Stomach smooth muscle (tissue), 2 donors: ENCODE measurements around the gene PCAT6.
"Not testable (repeated sequence)": the region's sequence is repeated elsewhere in the genome, so short reads cannot be mapped to it uniquely, and the experiment has no call there.

Source experiments
- H3K27ac ChIP-seq: one replicate; pipeline ENCODE4 v1.7.0; 2013; ENCODE audit warnings: mild to moderate bottlenecking, low read length, inconsistent platforms
- H3K27me3 ChIP-seq, 2 donors: one replicate each; pipeline ENCODE4 v1.7.0; 2013; ENCODE audit warnings: low read length in 2 of 2; ENCODE audit not compliant: insufficient read depth in 2 of 2, control insufficient read depth in 1 of 2
- H3K36me3 ChIP-seq, 2 donors: one replicate each; pipeline ENCODE4 v1.7.0; 2013; ENCODE audit warnings: low read length in 2 of 2; ENCODE audit not compliant: control insufficient read depth in 2 of 2, insufficient read depth in 2 of 2
- H3K4me1 ChIP-seq: one replicate; pipeline ENCODE4 v1.7.0; 2013; ENCODE audit warnings: low read length; ENCODE audit not compliant: control insufficient read depth, insufficient read depth
- H3K4me3 ChIP-seq, 2 donors: one replicate each; pipeline ENCODE4 v1.7.0; 2013; ENCODE audit warnings: low read length in 2 of 2
- H3K9ac ChIP-seq, 2 donors: one replicate each; pipeline ENCODE4 v1.7.0; 2013; ENCODE audit warnings: low read length in 2 of 2, mild to moderate bottlenecking in 1 of 2
- H3K9me3 ChIP-seq, 2 donors: one replicate each; pipeline ENCODE4 v1.7.0; 2013; ENCODE audit warnings: low read length in 2 of 2; ENCODE audit not compliant: control insufficient read depth in 2 of 2
- donor health status: healthy.
- donor health status: Pancreatic carcinoma.

PCAT6 gene

DNA sequence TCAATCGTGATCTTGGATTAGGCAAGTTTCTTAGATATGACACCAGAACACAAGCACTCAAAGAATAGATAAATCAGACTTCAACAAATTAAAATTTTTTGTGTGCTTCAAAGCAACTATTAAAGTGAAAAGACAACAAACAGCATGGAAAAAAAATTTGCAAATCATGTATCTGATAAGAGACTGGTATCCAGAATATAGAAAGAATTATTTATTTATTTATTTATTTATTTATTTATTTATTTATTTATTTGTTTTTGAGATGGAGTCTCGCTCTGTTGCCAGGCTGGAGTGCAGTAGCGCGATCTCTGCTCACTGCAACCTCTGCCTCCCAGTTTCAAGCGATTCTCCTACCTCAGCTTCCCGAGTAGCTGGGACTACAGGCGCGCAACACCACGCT, 18.5 kb downstream of the PCAT6 start:
- not testable (repeated sequence) for H3K36me3 ChIP-seq, H3K9me3 ChIP-seq, H3K9ac ChIP-seq, H3K27me3 ChIP-seq, H3K4me1 ChIP-seq, H3K27ac ChIP-seq, H3K4me3 ChIP-seq

DNA sequence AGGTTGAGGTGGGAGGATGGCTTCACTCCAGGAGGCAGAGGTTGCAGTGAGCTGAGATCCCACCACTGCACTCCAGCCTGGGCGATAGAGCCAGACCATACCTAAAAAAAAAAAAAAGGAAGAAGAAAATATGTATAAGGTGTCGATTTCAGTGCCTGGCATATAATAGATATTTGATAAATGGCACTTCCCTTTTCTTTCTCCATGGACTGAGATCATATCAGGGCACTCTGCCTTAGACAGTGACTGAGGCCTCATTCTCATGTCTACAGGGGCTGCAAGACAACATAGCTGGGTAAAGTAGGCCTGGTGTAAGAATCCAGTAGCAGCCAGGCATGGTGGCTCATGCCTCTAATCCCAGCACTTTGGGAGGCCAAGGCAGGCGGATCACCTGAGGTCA, 21.2 kb downstream of the PCAT6 start:
- Histone ChIP-seq H3K9ac (no peak overlapping the region), H3K4me1 (no peaks in the 10 kb centered on the region), H3K4me3 (no peak overlapping the region), H3K27me3 (peaks cover 0 to 2% of the 10 kb centered on the region in 2 donors), H3K27ac (no peak overlapping the region), H3K9me3 (no peaks in the 10 kb centered on the region), H3K36me3 (no peaks in the 10 kb centered on the region)

GRCh38 chr1:202834771-202835547, 24.2 kb downstream of the PCAT6 start:
- Histone ChIP-seq H3K36me3 (no peaks in the 10 kb centered on the region), H3K27ac (no peak overlapping the region), H3K9ac (no peak overlapping the region), H3K4me1 (no peaks in the 10 kb centered on the region), H3K4me3 (no peak overlapping the region), H3K27me3 (peaks cover 0 to 2% of the 10 kb centered on the region in 2 donors), H3K9me3 (no peaks in the 10 kb centered on the region)

DNA sequence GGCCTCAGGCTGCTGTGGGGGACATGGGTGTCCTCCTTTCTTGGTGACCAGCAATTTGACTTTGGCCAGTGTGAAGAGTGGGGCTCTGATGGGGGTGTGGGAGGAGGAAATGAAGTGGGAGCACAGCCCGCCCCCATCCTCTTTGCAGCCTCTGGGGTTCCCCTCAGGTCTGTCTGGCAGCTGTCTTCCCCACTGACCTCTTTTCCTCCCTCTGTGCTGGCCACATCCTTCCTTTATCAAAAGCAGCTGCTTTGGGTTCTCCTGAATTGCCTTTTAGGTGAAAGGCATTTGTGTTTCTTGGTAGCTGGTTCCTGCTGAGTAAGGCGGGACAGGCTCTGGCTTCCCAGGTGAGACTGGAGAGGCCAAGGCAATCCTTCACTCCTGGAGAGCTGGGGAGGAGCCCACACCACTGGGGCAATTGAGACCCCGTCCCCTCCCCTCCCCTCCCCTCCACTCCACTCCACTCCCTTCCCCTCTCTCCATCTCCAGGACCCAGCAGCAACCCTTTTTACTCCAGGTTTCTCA, 24.9 kb downstream of the PCAT6 start:
- H3K4me3 ChIP-seq: no peak overlapping the region
- H3K36me3 ChIP-seq: no peaks in the 10 kb centered on the region
- no peaks in the 10 kb centered on the region for H3K4me1 ChIP-seq
- H3K27me3 ChIP-seq: peaks cover 0 to 2% of the 10 kb centered on the region in 2 donors
- no peak overlapping the region for H3K9ac ChIP-seq
- no peak overlapping the region for H3K27ac ChIP-seq
- no peaks in the 10 kb centered on the region for H3K9me3 ChIP-seq

DNA sequence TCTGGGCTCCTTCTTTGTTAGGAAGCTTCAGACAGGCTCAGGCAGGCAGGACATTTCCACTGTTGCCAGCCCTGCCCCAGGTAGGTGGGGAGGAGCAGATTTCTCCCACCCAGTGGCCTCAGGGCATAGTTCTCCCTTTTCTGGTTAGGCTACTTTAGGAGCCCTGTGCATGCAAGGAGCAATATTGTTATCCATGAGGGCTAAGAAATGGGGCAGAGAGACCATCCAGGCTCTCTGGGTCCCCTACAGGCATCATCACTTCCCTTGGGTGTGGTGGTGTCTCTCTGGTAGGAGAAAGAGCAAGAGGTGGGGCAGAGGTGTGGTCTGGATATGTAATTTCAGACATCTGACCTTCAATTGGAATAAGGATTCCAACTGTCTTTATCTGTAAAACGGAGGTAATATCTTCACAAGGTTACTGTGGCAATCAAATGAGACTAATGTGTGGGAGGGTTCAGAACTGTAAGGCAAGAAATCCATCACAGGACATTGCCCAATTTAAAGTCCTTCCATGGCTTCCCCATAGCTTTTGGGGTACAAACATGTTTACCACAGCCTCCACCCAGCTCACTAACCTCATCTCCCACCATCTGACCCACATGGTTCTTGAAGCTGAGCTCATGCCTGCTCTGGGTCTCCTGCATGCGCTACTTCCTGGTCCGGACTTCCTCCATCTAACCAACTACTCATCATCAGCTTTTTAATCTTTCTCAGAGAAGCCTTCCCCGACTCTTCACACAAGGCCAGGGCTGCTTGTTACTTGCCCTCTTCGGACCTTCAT, 26.1 kb downstream of the PCAT6 start:
- no peak overlapping the region for H3K4me3 ChIP-seq
- H3K27ac ChIP-seq: no peak overlapping the region
- H3K4me1 ChIP-seq: no peaks in the 10 kb centered on the region
- H3K27me3 ChIP-seq: peaks cover 0 to 2% of the 10 kb centered on the region in 2 donors
- no peaks in the 10 kb centered on the region for H3K9me3 ChIP-seq
- no peaks in the 10 kb centered on the region for H3K36me3 ChIP-seq
- no peak overlapping the region for H3K9ac ChIP-seq

- peaks cover 0 to 2% of the 10 kb centered on the region in 2 donors for H3K27me3 ChIP-seq
- no peak overlapping the region for H3K4me3 ChIP-seq
- no peaks in the 10 kb centered on the region for H3K36me3 ChIP-seq
- H3K4me1 ChIP-seq: no peaks in the 10 kb centered on the region
- H3K9me3 ChIP-seq: no peaks in the 10 kb centered on the region
- no peak overlapping the region for H3K9ac ChIP-seq
- no peak overlapping the region for H3K27ac ChIP-seq
Measured at GRCh38 chr1:202837746-202838262, 27.1 kb downstream of the PCAT6 start.

- no peaks in the 10 kb centered on the region for H3K36me3 ChIP-seq
Measured at GRCh38 chr1:202843081-202843480, 32.3 kb downstream of the PCAT6 start.

GRCh38 chr1:202844259-202844658, 33.5 kb downstream of the PCAT6 start:
- H3K27ac ChIP-seq: no peak overlapping the region
- H3K4me3 ChIP-seq: no peak overlapping the region
- no peaks in the 10 kb centered on the region for H3K9me3 ChIP-seq
- no peaks in the 10 kb centered on the region for H3K4me1 ChIP-seq
- H3K36me3 ChIP-seq: no peaks in the 10 kb centered on the region
- H3K9ac ChIP-seq: no peak overlapping the region
- H3K27me3 ChIP-seq: no peaks in the 10 kb centered on the region

More at GRCh38 chr1:202843081-202843480, 32.3 kb downstream of the PCAT6 start:
- Histone ChIP-seq H3K27ac (no peak overlapping the region), H3K4me1 (no peaks in the 10 kb centered on the region), H3K9ac (no peak overlapping the region), H3K27me3 (no peaks in the 10 kb centered on the region), H3K4me3 (no peak overlapping the region), H3K9me3 (no peaks in the 10 kb centered on the region)

- Histone ChIP-seq H3K9me3 (no peaks in the 10 kb centered on the region), H3K27ac (no peak overlapping the region), H3K36me3 (no peaks in the 10 kb centered on the region), H3K27me3 (no peaks in the 10 kb centered on the region), H3K4me3 (no peak overlapping the region), H3K4me1 (no peaks in the 10 kb centered on the region), H3K9ac (no peak overlapping the region)
Measured at GRCh38 chr1:202844935-202845334, 34.2 kb downstream of the PCAT6 start.

DNA sequence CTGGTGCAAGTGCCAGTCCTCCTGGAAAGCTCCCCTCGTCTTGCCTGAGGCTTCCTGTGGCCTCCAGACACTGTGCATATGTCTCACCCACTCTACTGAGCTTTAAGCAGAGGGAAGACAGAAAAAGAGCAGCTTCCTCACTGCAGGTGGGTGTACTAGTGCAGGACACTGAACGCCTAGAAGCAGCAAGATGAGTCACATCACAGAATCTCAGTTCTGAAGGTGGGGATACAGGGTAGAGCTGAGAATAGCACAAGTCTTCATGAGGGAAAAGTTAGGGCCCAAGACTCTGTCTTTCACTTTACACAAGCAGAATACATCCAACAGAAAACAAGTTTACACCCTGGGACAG, 37.4 kb downstream of the PCAT6 start:
- Histone ChIP-seq H3K27ac (no peak overlapping the region), H3K27me3 (no peaks in the 10 kb centered on the region), H3K9ac (no peak overlapping the region), H3K4me3 (no peak overlapping the region), H3K36me3 (no peaks in the 10 kb centered on the region), H3K4me1 (no peaks in the 10 kb centered on the region), H3K9me3 (no peaks in the 10 kb centered on the region)
